HepG2 (cell line): ENCODE measurements around the gene RARRES1. TPM values are rescaled to one million over a fixed set of nuclear protein-coding genes. Genes with fewer than 3 reads are reported as not detected.

ENCODE experiments used
- ATAC-seq: fragments of 200-7000 bp; cut with Tn5 transposase; 3 replicates; pipeline ENCODE4 v1.9.1; 2020; ENCODE audit warnings: mild to moderate bottlenecking, moderate library complexity
- BruUV-seq: library from RNA; stranded (reverse); fragments of 400-500 nt; replicated peaks from 2 replicates; lab custom pipeline; 2021; lab: Mats Ljungman, UMichigan
- CTCF ChIA-PET: fragments of 300-600 bp; formaldehyde crosslinking; extraction: SDS; loops from one replicate; lab custom pipeline; 2021; ENCODE audit warnings: low total read pairs, inconsistent platforms, low intra/inter-chr PET ratio; lab: Yijun Ruan, JAX
- POLR2A ChIA-PET: fragments of 350-600 bp; sonication (Branson Sonifier 250); formaldehyde crosslinking; loops from one replicate; lab custom pipeline; 2020; ENCODE audit warnings: antibody characterized with exemption, inconsistent platforms; lab: Yijun Ruan, JAX
- DNase-seq: peaks from one replicate; pipeline ENCODE4 v3.0.0-alpha.2; 2015; ENCODE audit warnings: low spot score
- FAIRE-seq: peaks from 3 replicates; lab custom pipeline; 2011; peaks lifted over from hg19 to GRCh38; lab: Jason Lieb, UNC
- H2AFZ ChIP-seq: one replicate; pipeline ENCODE4 v1.6.1; 2011; ENCODE audit warnings: low read length, inconsistent platforms
- H3K27ac ChIP-seq: fragments of 300-600 bp; 3 replicates; pipeline ENCODE4 v1.8.0; 2011; ENCODE audit warnings: mixed run types, mild to moderate bottlenecking, mixed read lengths, low read length, inconsistent platforms; ENCODE audit not compliant: insufficient read depth; ENCODE audit errors: extremely low read length
- H3K27me3 ChIP-seq, 2 experiments: fragments of 200-600 bp in 1 of 2; 2 replicates in 1 of 2; 3 replicates in 1 of 2; pipeline versions ENCODE4 v1.6.0 to v1.8.0; 2011; ENCODE audit warnings: low read length in 2 of 2, mild to moderate bottlenecking in 2 of 2, moderate library complexity in 2 of 2, inconsistent platforms in 1 of 2; ENCODE audit not compliant: insufficient read depth in 2 of 2, control insufficient read depth in 1 of 2
- H3K36me3 ChIP-seq, 2 experiments: fragments of 200-600 bp in 1 of 2; replicated peaks in 1 of 2; 2 replicates in 1 of 2; 3 replicates in 1 of 2; pipeline versions ENCODE4 v1.5.1 to v1.8.0; 2011; ENCODE audit warnings: low read length in 2 of 2, inconsistent platforms in 1 of 2; ENCODE audit not compliant: insufficient read depth in 2 of 2, control insufficient read depth in 1 of 2
- H3K4me1 ChIP-seq: 2 replicates; pipeline ENCODE4 v1.5.1; 2012; ENCODE audit warnings: low read length, inconsistent platforms; ENCODE audit not compliant: insufficient read depth
- H3K4me2 ChIP-seq: 2 replicates; pipeline ENCODE4 v1.6.0; 2011; ENCODE audit warnings: low read depth, low read length, inconsistent platforms
- H3K4me3 ChIP-seq, 3 experiments: fragments of 200-600 bp in 1 of 3; sonication (generic), shearing (Covaris generic) in 1 of 3; replicated peaks in 1 of 3; 2 replicates each; pipeline ENCODE4 v1.5.1; 2011 to 2016; ENCODE audit warnings: low read length in 3 of 3, inconsistent platforms in 2 of 3, low read depth in 2 of 3, mild to moderate bottlenecking in 2 of 3, control low read depth in 1 of 3, mixed read lengths in 1 of 3; ENCODE audit not compliant: insufficient read depth in 1 of 3
- H3K79me2 ChIP-seq: one replicate; pipeline ENCODE4 v1.6.1; 2011; ENCODE audit warnings: low read length, inconsistent platforms; ENCODE audit not compliant: insufficient read depth
- H3K9ac ChIP-seq: 2 replicates; pipeline ENCODE4 v1.6.0; 2011; ENCODE audit warnings: mild to moderate bottlenecking, low read depth, low read length, inconsistent platforms; ENCODE audit not compliant: insufficient read depth
- H3K9me3 ChIP-seq: 2 replicates; pipeline ENCODE4 v1.5.1; 2012; ENCODE audit warnings: mild to moderate bottlenecking, low read length
- H4K20me1 ChIP-seq: 2 replicates; pipeline ENCODE4 v1.6.0; 2011; ENCODE audit warnings: inconsistent platforms, mild to moderate bottlenecking, low read length, moderate library complexity; ENCODE audit not compliant: insufficient read depth
- GATAD2A ChIP-seq: IDR thresholded peaks from 2 replicates; pipeline ENCODE4 v1.6.1; 2016
- KDM2A ChIP-seq: sonication (generic); formaldehyde crosslinking; IDR thresholded peaks from 2 replicates; pipeline ENCODE4 v1.4.0; 2020; ENCODE audit warnings: low read depth, missing genetic modification reagents, borderline replicate concordance
- SAP130 ChIP-seq: IDR thresholded peaks from 2 replicates; pipeline ENCODE4 v1.6.1; 2016; ENCODE audit warnings: low read depth
- U2AF2 ChIP-seq: fragments of 200-400 bp; formaldehyde crosslinking; IDR thresholded peaks from 2 replicates; pipeline ENCODE4 v1.6.1; 2017; ENCODE audit warnings: low read depth, mild to moderate bottlenecking, low read length
- ZBTB38 ChIP-seq: sonication (generic); formaldehyde crosslinking; IDR thresholded peaks from 2 replicates; pipeline ENCODE4 v1.5.1; 2020; ENCODE audit warnings: mild to moderate bottlenecking, missing genetic modification reagents
- ZNF205 ChIP-seq: IDR thresholded peaks from 2 replicates; pipeline ENCODE4 v1.6.1; 2018; ENCODE audit warnings: missing biosample characterization, missing genetic modification reagents
- ZNF782 ChIP-seq: sonication (generic); formaldehyde crosslinking; IDR thresholded peaks from 2 replicates; pipeline ENCODE4 v1.4.0; 2020; ENCODE audit warnings: missing genetic modification reagents, mild to moderate bottlenecking, borderline replicate concordance
- WGBS: methylation state at CpG from one replicate; pipeline ENCODE4 v1.1.6; 2017; ENCODE audit warnings: low lambda C conversion rate; 5-methylcytosine and 5-hydroxymethylcytosine counted together
- in situ Hi-C: cut with HindIII; loops from 2 replicates; pipeline ENCODE4 v1.10.0; 2017; ENCODE audit warnings: low pct_unique_long_range_greater_than_20kb; ENCODE audit not compliant: extremely low pct_ligation_motif_present
- intact Hi-C: fragments of 100-400 bp; cut with micrococcal nuclease; formaldehyde crosslinking; loops from one replicate; pipeline ENCODE4 v1.10.0; 2022; ENCODE audit not compliant: unreplicated experiment
- polyA plus RNA-seq, 8 experiments: library from polyadenylated mRNA; depleted of rRNA in 3 of 8; stranded (reverse) in 7 of 8; unstranded in 1 of 8; fragments of >200 nt; fragmentation: Illumina TruSeq in 4 of 8; extraction: Trizol in 4 of 8; gene quantifications; 2 replicates each; pipeline versions ENCODE4 v1.2.1 to v1.2.3, GENCODE V29; 2011 to 2016; ENCODE audit warnings: low read depth in 4 of 8, missing spikeins in 1 of 8, mixed read lengths in 1 of 8; ENCODE audit not compliant: insufficient read depth in 1 of 8
- total RNA-seq, 5 experiments: library from RNA; depleted of rRNA; stranded (reverse); fragments of >200 nt; fragmentation: Illumina TruSeq; extraction: Trizol; gene quantifications; 2 replicates each; pipeline ENCODE4 v1.2.3, GENCODE V29; 2016; ENCODE audit warnings: low read depth in 1 of 5
- TF ChIP-seq, protein P1 (sequence below): sonication (generic); formaldehyde crosslinking; IDR thresholded peaks from 2 replicates; pipeline ENCODE4 v1.4.0; 2020; ENCODE audit warnings: missing genetic modification reagents
- TF ChIP-seq, protein P2 (sequence below): IDR thresholded peaks from 2 replicates; pipeline ENCODE4 v1.4.0; 2020; ENCODE audit warnings: mild to moderate bottlenecking, missing genetic modification reagents
- TF ChIP-seq, protein P3 (sequence below): sonication (generic); IDR thresholded peaks from 2 replicates; pipeline ENCODE4 v1.6.1; 2016; ENCODE audit warnings: low read depth, borderline replicate concordance
- TF ChIP-seq, protein P4 (sequence below): sonication (generic); formaldehyde crosslinking; IDR thresholded peaks from 2 replicates; pipeline ENCODE4 v1.8.1; 2023; ENCODE audit warnings: mild to moderate bottlenecking, missing genetic modification reagents

The RARRES1 gene
- total and polyA plus RNA-seq, 2 of the 13 experiments (the other 11 are each of a cell fraction or from before 2014, with no cell fraction given): not detected

DNA sequence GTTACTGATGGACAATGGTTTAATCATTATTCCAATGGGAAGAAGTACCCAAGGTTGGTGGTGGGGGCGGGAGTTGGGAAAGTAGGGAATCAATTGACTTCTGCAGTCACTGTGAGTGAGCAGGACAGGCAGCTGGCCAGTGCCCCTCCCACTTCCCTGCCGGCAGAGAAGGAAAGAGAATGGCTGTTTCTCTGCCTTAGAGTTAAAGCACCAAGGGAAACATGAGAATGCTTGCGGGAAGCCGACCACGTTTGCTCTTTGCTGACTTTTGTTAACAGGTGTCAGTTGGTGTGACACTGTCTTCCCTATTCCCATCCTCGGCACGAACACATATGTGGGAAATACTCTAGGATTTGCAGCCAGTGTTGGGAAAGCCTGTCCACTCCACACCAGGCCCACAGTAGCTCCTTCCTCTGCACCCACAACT is 36.1 kb upstream of the RARRES1 start:
- Histone ChIP-seq H4K20me1 (no peaks in the 10 kb centered on the region), H3K36me3 (no peaks in the 10 kb centered on the region), H3K4me2 (peak overlapping the region; percentile 94), H3K4me1 (peaks cover 50% of the 10 kb centered on the region), H3K9ac (peak overlapping the region; percentile 61), H3K9me3 (no peaks in the 10 kb centered on the region), H3K27ac (peak overlapping the region; percentile 58), H3K27me3 (no peaks in the 10 kb centered on the region), H2AFZ (no peak overlapping the region), H3K79me2 (no peaks in the 10 kb centered on the region), H3K4me3 (peak overlapping the region; percentile 44 to 64 (median 55); a peak in 5 of 6 replicates)
- intact Hi-C loops: loop anchor here (5.0 kb wide), 1 partner anchor 41 kb away; no protein-coding TSS in a partner anchor
- CTCF ChIA-PET: no interaction called here
- FAIRE-seq: peak; percentile 91
- peak; percentile 91 for ATAC-seq
- POLR2A ChIA-PET: interaction anchor here (1.8 kb wide), 1 partner anchor 9 kb away, joined by 6 read pairs; no protein-coding TSS in a partner anchor
- WGBS: 3% methylated on average over 6 of the region's 7 CpGs
- in situ Hi-C loops: no loop called here
- no TSS peak for BruUV-seq
- peak; percentile 67 for DNase-seq
- TF ChIP-seq, protein P1, sequence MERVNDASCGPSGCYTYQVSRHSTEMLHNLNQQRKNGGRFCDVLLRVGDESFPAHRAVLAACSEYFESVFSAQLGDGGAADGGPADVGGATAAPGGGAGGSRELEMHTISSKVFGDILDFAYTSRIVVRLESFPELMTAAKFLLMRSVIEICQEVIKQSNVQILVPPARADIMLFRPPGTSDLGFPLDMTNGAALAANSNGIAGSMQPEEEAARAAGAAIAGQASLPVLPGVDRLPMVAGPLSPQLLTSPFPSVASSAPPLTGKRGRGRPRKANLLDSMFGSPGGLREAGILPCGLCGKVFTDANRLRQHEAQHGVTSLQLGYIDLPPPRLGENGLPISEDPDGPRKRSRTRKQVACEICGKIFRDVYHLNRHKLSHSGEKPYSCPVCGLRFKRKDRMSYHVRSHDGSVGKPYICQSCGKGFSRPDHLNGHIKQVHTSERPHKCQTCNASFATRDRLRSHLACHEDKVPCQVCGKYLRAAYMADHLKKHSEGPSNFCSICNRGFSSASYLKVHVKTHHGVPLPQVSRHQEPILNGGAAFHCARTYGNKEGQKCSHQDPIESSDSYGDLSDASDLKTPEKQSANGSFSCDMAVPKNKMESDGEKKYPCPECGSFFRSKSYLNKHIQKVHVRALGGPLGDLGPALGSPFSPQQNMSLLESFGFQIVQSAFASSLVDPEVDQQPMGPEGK (CRISPR knock-in tag): peak; percentile 34; the same call in 1 of the 2 replicates
- TF ChIP-seq, protein P2, sequence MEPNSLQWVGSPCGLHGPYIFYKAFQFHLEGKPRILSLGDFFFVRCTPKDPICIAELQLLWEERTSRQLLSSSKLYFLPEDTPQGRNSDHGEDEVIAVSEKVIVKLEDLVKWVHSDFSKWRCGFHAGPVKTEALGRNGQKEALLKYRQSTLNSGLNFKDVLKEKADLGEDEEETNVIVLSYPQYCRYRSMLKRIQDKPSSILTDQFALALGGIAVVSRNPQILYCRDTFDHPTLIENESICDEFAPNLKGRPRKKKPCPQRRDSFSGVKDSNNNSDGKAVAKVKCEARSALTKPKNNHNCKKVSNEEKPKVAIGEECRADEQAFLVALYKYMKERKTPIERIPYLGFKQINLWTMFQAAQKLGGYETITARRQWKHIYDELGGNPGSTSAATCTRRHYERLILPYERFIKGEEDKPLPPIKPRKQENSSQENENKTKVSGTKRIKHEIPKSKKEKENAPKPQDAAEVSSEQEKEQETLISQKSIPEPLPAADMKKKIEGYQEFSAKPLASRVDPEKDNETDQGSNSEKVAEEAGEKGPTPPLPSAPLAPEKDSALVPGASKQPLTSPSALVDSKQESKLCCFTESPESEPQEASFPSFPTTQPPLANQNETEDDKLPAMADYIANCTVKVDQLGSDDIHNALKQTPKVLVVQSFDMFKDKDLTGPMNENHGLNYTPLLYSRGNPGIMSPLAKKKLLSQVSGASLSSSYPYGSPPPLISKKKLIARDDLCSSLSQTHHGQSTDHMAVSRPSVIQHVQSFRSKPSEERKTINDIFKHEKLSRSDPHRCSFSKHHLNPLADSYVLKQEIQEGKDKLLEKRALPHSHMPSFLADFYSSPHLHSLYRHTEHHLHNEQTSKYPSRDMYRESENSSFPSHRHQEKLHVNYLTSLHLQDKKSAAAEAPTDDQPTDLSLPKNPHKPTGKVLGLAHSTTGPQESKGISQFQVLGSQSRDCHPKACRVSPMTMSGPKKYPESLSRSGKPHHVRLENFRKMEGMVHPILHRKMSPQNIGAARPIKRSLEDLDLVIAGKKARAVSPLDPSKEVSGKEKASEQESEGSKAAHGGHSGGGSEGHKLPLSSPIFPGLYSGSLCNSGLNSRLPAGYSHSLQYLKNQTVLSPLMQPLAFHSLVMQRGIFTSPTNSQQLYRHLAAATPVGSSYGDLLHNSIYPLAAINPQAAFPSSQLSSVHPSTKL (CRISPR knock-in tag): peak; percentile 19; the same call in 1 of the 2 replicates
- TF ChIP-seq U2AF2 (no peak), ZBTB38 (CRISPR knock-in tag) (no peak), SAP130 (CRISPR knock-in tag) (peak; percentile 56), ZNF205 (CRISPR knock-in tag) (no peak), ZNF782 (CRISPR knock-in tag) (no peak), GATAD2A (CRISPR knock-in tag) (no peak), KDM2A (CRISPR knock-in tag) (0 out of 2 replicates have a peak, but pooled peaks have one; percentile 18)
- TF ChIP-seq, protein P3, sequence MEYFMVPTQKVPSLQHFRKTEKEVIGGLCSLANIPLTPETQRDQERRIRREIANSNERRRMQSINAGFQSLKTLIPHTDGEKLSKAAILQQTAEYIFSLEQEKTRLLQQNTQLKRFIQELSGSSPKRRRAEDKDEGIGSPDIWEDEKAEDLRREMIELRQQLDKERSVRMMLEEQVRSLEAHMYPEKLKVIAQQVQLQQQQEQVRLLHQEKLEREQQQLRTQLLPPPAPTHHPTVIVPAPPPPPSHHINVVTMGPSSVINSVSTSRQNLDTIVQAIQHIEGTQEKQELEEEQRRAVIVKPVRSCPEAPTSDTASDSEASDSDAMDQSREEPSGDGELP: peak; percentile 71; the same call in 1 of the 2 replicates
- TF ChIP-seq, protein P4, sequence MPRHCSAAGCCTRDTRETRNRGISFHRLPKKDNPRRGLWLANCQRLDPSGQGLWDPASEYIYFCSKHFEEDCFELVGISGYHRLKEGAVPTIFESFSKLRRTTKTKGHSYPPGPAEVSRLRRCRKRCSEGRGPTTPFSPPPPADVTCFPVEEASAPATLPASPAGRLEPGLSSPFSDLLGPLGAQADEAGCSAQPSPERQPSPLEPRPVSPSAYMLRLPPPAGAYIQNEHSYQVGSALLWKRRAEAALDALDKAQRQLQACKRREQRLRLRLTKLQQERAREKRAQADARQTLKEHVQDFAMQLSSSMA (CRISPR knock-in tag): no peak
